ENCODE results near the gene DNAJA1.
"Not testable (repeated sequence)": the region's sequence is repeated elsewhere in the genome, so short reads cannot be mapped to it uniquely, and the experiment has no call there.

DNAJA1 gene

DNA sequence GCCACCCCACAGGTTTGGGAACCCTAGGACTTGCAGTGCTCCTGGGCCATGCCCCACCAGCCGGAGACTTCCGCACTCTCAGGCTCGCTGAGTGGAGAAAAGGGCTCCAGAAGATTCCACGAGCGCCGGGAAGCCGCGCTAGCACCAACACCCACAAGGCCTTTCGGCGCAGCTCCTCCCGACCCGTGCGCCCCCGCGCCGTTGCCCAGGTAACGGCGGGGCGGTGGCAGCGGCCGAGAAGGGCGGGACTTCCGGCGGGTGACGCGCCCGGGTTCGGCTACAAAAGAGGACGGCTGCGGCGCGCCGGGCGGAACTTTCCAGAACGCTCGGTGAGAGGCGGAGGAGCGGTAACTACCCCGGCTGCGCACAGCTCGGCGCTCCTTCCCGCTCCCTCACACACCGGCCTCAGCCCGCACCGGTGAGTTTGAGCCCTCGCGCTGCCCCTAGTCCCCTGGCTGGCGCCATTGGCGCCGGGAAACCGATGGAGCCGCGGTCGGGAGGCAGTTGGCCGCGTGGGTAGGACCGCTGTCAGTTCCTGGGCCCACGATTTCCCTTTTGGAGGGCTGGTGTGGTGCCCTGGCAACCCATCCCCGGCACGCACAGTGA, at the start of gene DNAJA1:
TSS of gene DNAJA1 (plus strand) at position 308 of the 606 bp plus-strand sequence. CDS start 1,212 bp downstream, outside the sequence.
- DNase-seq: peak; percentile 98

DNA sequence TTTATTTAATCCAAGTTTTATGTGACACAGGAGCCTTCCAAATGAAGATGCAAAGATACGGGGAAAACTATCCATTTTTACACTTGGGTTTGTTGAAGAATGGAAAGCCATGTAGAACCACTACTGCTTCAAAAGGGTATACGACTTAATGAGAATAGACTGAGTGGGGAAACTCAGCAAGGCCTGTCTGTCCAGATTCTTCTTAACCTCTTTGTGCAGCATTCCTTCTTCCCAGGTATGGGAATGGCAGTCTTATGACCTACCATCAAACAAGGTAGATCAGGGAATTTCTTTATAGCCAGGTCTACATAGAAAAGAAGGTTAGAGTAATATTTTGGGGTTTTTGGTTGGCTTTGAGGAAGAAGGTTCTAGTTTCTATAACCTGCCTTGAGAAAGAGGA, 47.0 kb upstream of the DNAJA1 start:
- DNase-seq: no peak

DNA sequence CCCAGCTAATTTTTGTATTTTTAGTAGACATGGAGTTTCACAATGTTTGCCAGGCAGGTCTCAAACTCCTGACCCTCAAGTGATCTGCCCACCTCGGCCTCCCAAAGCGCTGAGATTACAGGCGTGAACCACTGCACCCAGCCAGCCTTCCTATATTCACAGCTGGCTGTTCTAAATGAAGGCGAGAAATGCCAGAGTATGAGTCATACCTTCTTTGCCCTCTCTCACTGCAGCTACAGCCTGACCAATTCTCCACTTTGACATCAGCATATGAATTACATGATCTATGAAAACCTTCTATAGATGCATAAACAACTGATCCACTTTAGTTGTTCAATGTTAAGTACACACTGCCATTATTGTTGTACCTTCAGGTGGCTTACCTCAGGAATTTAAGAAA, 38.1 kb upstream of the DNAJA1 start:
- DNase-seq: no peak

DNA sequence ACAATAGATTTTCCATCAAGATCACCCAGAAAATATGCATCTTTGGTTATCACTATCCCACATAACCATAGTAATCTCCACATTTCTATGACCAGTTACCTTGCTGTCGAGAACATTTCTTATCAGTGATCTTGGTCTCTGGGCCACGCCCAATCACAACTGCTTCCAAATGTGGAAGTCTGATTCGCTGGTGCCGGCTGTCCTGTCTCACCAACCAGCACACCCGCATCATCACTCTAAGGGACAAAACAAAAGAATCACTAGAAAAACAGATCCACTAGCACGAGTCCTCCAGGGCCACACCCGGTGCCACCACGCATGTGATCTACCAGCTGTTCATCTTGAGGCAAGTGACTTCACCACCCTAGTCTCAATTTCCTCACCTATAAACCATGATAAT, 35.4 kb upstream of the DNAJA1 start:
- no peak for DNase-seq

DNA sequence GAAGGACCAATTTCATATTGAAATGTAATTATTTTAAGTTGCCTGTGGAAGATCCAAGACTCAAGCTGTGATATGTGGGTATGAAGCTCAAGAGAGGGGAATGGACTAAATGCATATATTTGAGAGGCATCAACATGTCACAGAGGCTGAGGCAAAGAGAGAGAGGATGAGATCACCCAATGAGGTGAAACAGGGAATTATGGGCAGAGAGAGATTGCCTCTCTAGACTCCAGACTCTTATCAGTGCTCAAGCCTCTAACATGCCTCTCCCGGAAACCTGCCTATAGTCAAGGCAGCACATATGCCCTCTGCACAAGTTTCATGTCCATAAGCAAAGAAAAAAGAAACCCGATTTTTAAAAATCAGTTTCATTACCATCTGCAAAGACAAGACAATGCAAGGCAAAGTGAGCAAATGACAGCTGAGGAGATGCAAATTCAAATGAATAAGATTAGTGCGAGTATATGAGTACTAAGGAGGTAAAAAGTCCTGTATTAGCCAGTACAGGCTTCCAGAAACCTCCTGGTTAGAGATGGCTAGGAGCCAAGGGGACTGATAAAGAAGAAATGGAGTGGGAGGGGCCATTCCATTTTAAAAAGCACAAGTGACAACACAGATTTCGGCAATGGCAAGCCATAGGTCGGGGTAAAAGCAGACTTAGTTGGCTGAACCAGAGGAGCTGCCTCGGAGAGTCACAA, 33.0 kb upstream of the DNAJA1 start:
- no peak for DNase-seq

DNA sequence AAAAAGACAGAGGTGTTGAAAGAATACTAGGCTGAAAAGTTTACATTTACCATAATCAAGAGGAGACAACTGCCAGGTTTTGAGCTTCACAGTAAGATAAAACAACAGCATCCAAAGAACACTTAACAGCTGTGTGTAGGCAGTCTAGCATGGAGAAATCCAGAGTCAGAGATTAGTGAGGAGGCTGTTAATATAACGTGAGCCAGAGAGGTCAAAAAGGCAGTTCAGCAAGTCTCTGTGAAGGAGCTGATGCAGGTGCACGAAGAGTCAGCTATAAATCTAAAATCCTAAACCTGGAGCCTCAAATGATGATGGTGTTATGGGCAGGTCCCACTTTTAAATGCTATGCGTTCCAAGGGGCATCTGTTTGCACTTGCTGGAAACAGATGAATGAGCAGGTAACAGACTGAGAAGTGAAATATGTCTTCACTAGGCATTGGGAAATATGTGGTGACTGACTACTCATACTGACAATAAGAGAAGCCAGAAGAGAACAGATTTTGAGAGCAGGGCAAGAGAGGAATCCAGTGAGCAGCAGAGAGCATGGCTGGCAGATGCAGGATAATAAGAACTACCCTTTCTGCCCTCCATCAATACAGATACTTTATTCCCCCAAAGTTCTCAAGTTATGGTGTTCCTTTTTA, 32.4 kb upstream of the DNAJA1 start:
- DNase-seq: no peak

DNA sequence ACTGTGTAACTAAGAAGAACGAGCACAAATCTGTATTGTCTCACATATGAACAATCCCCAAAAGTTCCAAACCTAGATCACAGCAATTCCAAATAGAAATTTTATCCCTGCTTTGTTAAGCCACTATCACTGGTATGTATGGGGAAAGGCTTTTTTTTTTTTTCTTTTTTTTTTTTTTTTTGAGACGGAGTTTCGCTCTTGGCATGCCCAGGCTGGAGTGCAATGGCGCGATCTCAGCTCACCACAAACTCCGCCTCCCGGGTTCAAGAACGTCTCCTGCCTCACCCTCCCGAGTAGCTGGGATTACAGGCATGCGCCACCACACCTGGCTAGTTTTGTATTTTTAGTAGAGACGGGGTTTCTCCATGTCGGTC, 24.4 kb upstream of the DNAJA1 start:
- peak; percentile 49 for DNase-seq

DNA sequence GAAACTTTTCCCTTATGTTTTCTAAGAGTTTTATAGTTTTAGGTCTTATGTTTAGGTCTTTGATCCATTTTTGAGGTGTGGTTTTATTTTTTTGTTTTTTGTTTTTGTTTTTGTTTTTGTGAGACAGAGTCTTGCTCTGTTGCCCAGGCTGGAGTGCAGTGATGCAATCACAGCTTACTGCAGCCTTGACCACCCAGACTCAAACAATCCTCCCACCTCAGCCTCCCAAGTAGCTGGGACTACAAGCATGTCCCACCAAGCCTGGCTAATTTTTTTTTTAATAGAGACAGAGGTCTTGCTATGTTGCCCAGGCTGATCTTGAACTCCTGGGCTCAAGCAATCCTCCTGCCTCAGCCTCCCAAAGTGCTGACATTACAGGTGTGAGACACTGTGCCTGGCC, 19.7 kb upstream of the DNAJA1 start:
- DNase-seq: not testable (repeated sequence)

DNA sequence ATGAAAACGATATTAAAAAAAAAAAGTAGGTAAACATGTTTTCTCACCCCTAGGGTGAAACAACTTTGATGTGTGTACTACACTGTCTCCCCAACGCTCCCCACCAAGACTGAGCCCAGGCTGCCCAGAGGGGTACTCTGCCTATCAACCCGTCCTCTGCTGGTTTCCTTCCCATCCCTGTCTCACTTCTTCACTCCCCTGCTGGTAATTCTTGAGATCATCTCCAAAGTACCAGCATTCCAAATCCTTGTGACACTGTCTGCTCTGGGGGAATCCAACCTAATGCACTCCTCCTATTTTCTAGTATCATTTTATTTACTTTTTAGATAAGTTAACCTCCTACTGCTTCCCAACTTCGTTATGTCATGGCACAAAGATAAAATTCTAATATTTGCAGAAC, 17.3 kb upstream of the DNAJA1 start:
- no peak for DNase-seq

DNA sequence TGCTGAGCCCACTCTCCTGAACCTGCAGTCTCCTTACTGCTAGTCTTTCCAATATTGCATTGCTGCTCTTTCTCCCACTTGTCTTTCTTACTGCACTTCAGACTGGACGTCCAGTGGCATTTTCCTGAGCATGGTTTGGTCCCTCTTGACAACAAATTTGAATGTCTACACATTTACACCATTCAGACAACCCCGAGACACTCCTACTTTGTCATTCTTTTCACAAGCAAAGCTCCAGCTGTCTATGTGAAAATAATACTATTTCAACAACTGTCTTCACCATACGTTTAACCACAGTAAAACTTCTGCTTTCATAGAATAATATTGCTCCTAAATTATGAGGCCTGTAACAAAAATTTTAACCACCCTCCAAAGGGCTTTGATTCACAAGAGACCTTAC, 13.2 kb upstream of the DNAJA1 start:
- no peak for DNase-seq

DNA sequence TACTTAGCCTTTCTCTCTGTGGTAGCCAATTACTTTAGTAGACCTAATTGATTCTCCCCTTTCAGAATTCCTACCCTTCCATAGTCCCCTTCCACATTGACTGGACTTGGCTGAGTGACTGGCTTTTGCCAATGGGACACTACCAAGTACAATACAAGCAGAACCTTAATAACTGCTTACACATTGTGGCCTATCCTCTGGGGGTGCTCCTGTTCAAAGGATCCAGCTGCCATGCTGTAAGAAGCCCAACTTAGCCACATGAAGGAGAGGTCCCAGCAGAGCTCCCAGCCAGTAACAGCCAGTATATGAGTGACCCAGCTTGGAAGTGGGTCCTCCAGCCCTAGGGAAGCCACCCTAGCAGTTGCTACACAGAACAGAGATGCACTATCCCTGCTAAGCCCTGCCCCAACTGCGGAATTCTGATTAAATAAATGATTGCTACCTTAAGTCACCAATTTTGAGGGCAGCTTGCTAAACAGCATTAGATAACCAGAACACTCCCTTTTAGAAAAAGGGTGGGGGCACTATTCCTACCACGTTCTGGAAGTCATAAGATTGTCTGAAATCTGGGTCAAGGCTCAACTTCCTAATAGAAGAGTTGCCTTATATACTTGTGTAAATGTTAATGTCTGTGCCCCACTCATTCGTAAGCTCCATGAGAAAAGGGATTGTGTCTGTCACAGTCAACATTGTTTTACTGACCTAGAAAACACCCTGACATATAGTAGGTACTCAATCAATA, 12.6 kb upstream of the DNAJA1 start:
- no peak for DNase-seq

DNA sequence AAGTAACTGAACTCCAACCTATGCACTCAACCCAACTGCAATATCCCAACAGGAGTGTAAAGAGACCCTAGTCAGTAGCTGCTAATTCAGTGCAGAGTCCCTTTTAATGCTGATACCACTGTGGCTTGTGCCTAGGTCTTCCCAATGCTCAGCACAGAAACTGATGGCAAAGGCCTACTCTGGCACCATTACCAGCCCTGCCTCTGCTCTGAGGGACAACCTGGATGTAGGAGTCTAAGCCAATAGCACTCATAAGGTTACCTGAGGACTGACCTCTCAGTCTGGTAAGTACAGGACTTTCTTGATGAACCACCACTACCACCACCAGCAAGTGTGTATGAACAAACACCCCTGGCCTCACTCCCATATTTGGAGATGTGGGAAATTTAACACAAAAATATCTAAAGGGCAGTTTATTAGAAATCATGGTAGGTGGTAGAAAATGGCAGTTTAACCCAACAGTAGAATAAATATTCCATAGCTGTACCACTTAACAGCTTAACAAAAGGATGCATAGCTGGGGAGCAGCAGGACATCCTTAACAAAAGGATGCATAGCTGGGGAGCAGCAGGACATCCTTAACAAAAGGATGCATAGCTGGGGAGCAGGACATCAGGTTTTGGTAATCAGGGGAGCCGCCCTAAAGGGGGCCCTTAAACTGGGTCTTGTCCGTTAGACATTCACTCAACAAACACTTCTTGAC, 11.0 kb upstream of the DNAJA1 start:
- no peak for DNase-seq

DNA sequence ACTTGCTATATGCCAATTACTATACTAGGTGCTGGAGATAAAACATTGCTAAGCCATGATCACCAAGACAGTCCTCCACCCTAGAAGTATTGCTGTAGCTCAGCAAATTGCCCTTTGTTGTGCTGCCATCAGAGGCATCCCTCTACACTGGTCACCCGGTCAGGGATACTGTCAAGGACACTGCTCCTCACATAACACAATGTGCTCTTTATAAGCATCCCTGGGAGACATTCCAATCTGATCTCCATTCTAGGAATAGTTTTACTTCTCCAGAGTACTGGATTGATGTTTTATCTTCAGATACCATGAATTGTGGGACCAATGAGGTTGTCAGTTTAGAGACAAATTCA, 10.4 kb upstream of the DNAJA1 start:
- DNase-seq: no peak

DNA sequence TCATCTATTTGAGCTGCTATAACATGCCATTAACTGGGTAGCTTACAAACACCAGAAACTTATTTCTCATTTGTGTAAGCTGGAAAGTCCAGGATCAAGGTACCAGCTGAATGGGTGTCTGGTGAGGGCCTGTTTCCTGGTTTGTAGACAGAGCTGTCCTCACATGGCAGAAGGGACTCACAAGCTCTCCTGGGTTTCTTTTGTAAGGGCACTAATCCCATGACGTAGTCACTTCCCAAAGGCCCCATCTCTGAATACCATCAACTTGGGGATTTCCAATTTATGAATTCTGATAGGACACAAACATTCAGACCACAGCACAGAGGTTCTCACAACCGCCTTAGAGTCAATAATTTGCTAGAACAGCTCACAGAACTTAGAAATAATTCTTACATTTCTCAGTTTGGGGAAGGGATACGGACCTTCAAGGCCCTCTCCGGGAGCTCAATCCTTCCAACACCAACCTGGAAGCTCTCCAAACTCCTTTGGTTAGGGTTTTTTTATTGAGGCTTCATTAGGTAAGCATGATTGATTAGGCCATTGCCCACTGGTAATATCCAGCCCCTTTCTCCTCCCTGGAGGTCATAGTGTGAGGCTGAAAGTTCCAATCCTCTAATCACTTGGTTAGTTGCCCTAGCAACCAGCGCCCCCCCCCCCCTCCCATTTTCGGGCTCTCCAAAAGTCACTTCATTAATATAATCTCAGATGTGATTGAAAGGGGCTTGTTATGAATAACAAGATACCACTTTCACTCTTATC, 7.6 kb upstream of the DNAJA1 start:
- DNase-seq: no peak

DNA sequence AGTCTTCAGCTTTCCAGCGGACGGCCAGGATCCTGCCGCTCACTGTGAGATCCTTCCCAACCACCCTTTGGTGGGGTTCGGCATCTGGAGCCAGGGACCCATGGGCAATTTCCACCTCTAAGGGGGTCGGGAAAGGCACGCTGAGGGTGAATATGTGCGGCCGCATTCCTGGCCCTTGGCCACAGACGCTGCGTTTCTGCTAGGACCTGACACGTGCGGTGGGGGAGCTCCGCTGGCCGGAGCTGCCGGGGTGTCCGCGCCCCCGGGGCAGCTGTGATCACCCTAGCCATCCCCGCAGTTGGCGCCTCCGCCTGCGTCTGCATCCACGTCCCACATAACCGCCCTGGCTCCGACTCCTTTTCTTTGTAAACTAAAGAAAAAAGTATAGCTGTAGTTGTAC, 5.3 kb upstream of the DNAJA1 start:
- DNase-seq: no peak

DNA sequence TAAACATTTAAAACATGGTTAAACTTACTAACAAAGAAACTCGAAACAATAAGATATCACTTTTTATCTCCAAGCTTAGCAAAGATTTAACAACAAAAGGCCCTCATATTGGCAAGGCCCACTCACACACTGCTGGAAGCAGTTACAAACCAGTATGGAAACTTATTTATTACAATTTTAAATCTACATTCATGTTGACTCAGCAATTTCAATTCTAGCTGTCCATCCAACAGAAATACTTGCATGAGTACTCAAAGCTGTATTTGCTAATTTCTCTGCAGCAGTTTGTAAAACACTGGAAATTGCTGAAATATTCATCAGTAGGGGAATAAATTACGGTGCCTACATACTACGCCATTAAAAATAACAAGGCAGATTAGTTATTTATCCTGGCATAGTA, 2.8 kb upstream of the DNAJA1 start:
- no peak for DNase-seq

DNA sequence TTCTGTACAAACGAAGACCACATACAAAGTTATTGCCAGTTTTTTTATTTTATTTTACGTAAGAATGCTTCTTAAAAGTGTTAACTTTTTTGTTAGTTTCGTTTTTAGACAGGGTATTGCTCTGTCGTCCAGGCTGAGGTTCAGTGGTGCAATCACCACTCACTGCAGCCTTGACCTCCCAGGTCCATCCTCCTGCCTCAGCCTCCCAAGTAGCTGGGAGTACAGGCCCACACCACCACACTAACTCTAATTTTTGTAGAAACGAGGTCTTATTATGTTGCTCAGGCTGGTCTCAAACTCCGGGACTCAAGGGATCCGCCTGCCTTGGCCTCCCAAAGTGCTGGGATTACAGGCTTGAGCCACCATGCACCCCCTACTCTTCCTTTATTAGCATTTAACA, 2.3 kb upstream of the DNAJA1 start:
- no peak for DNase-seq

DNA sequence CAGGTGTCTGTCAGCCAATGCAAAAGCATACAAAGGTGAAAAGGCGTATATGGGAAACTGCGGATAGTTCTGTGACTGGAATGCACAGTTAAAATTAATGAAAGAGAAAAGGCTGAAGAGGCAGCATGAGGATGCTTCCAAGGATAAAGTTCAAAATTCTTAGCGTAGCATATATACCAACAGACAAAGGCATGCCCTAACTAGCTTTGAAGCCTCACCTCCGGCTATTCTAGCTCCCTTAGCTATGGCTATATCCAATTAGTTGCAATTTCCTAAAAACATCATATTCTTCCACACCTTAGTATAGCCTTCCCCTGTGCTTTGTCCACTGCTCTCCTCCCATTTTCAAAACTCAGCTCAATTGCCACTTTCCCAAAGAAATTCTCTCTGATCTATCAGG, 1.4 kb upstream of the DNAJA1 start:
- DNase-seq: no peak

DNA sequence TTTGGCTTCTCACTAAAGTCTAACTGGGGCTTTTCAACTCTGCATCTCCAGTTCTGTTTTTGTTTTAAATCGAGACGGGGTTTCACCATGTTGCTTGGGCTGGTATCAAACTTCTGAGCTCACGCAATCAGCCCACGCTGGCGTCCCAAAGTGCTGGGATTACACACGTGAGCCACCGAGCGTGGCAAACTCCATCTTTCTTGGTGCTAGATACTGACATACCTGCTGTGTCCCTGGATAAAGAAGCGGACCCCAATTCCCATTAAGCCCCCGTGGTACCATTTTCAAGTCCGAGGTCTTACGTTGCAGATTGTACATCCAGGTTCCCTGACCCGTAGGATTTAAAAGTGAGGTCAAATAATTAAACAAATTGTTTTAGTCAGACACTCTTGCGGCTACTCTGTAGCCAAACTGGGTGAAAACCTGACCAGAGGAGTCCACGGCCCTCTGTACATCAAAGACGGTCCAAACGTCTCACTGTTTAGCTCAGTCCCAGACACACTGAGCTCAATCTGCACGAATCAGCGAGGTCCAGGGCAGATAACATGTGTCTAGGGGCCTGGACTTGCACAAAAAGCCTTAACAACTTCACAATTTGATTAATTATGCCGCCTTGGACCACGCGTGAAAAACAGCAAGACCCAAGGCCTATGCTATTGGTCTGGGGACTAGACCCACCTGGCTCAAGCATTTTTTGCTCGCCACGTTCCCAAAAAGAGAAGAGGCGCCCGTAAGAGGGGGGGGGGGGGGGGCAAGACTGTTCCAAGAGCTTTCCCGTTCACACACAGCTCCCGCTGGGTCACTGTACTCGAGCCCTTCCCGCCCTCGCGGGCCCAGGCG, 727 bp upstream of the DNAJA1 start:
- DNase-seq: no peak

DNA sequence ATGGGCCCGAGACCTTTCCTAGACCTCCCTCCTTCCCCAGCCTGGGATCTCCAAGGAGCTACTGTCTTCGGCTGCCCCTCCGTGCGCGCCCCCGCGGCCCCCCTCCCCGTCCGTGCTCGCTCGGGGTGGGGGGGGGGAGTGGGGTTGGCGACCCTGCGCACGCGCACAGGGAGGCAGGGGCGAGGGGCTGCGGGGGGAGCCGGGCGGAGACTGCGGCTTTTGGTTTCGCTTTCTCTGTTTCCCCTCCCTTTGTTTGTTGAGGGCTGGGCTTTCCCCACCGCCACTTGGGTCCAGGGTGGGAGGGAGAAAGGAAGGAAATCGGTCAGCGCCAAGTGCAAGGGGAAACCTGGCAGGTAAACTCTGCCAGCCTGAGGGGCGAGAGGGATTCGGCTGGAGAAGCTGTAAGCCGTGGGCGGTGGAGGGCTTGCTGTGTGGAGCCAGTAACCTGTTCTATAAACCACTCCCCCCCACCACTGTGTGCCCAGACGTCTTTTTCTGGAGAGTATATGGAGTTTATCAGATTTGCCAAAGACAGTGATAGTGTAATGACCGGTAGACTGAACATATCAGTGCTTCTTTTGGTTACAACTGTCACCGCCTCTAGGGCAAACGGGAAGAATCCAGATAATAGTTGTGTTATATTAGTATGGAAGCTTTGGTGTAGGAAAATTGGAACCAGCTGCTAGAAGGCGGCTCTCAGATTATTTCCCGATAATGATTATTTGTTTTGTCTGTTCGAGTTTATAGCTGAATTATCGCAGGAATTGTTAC, 684 bp downstream of the DNAJA1 start:
- peak; percentile 87 for DNase-seq
